NCI-H748 treated with DMSO at 0.1 percent for 48 hours (cell line): ENCODE data around the gene PRKG1.

ENCODE experiments used
- DNase-seq: peaks from one replicate; lab custom pipeline; 2025; lab: John Stamatoyannopoulos, UW

The PRKG1 gene

GRCh38 chr10:51886438-51887068 lies 812.3 kb downstream of the PRKG1 start:
- DNase-seq, result no peak

GRCh38 chr10:51888263-51888662 lies 814.0 kb downstream of the PRKG1 start:
- no peak for DNase-seq

- DNase-seq, result no peak
Observed at GRCh38 chr10:51892313-51892712, 818.0 kb downstream of the PRKG1 start.

GRCh38 chr10:51892965-51893658 lies 818.8 kb downstream of the PRKG1 start:
- peak; percentile 7 for DNase-seq

- DNase-seq, result no peak
Observed at GRCh38 chr10:51894771-51895578, 820.7 kb downstream of the PRKG1 start.

- DNase-seq, result no peak
Observed at GRCh38 chr10:51896849-51897248, 822.6 kb downstream of the PRKG1 start.

- no peak for DNase-seq
Observed at GRCh38 chr10:51897560-51897959, 823.3 kb downstream of the PRKG1 start.

GRCh38 chr10:51900180-51900579 lies 825.9 kb downstream of the PRKG1 start:
- no peak for DNase-seq

- DNase-seq, result no peak
Observed at GRCh38 chr10:51903675-51904074, 829.4 kb downstream of the PRKG1 start.

- DNase-seq, result no peak
Observed at GRCh38 chr10:51905032-51905431, 830.7 kb downstream of the PRKG1 start.

GRCh38 chr10:51907361-51907760 lies 833.1 kb downstream of the PRKG1 start:
- DNase-seq, result no peak

- DNase-seq, result no peak
Observed at GRCh38 chr10:51910189-51910588, 835.9 kb downstream of the PRKG1 start.

- no peak for DNase-seq
Observed at GRCh38 chr10:51910596-51910995, 836.3 kb downstream of the PRKG1 start.

GRCh38 chr10:51911723-51912122 lies 837.4 kb downstream of the PRKG1 start:
- DNase-seq, result no peak

GRCh38 chr10:51915031-51915542 lies 840.8 kb downstream of the PRKG1 start:
- no peak for DNase-seq

- DNase-seq, result no peak
Observed at GRCh38 chr10:51918440-51918839, 844.2 kb downstream of the PRKG1 start.

- no peak for DNase-seq
Observed at GRCh38 chr10:51918884-51919325, 844.6 kb downstream of the PRKG1 start.

GRCh38 chr10:51920672-51921071 lies 846.4 kb downstream of the PRKG1 start:
- DNase-seq, result no peak

- DNase-seq, result no peak
Observed at GRCh38 chr10:51924359-51924758, 850.1 kb downstream of the PRKG1 start.

- no peak for DNase-seq
Observed at GRCh38 chr10:51926337-51926736, 852.0 kb downstream of the PRKG1 start.

- DNase-seq, result no peak
Observed at GRCh38 chr10:51928162-51928561, 853.9 kb downstream of the PRKG1 start.

- DNase-seq, result no peak
Observed at GRCh38 chr10:51932530-51932929, 858.2 kb downstream of the PRKG1 start.

- DNase-seq, result no peak
Observed at GRCh38 chr10:51934373-51934772, 860.1 kb downstream of the PRKG1 start.
